ENCODE results near the gene CENPA. TPM values are rescaled to one million over a fixed set of nuclear protein-coding genes. Genes with fewer than 3 reads are reported as not detected.
A peak's percentile ranks its signal among the peaks of the same experiment; 100 is the strongest.

CENPA gene
- polyA plus RNA-seq, 1 of the 3 experiments (the other 2 are of a cell fraction) = 19.5 TPM

GRCh38 chr2:26757873-26758789, 27.7 kb upstream of the CENPA start (continued):
- TF ChIP-seq ZBTB33 (IDR thresholded peaks at IDR 0.05; ENCODE audit: borderline replicate concordance, low read depth) = 0 out of 2 replicates have a peak, but pooled peaks have one; percentile 73
- TF ChIP-seq POLR2AphosphoS5 (IDR thresholded peaks at IDR 0.05; ENCODE audit: low read depth, low read length) = peak; percentile 71
- peak; percentile 94 for TF ChIP-seq FOSL2 (IDR thresholded peaks at IDR 0.05; ENCODE audit: borderline replicate concordance, low read depth)
- TF ChIP-seq RXRA (IDR thresholded peaks at IDR 0.05; ENCODE audit: borderline replicate concordance, low read depth) = peak; percentile 97
- TF ChIP-seq MXI1 (IDR thresholded peaks at IDR 0.05; ENCODE audit: low read depth, low read length) = no peak
- peak; percentile 50; the same call in 1 of the 2 replicates for TF ChIP-seq PBX3 (IDR thresholded peaks at IDR 0.05)
- TF ChIP-seq TEAD4 (IDR thresholded peaks at IDR 0.05; ENCODE audit: borderline replicate concordance, insufficient read depth) = peak; percentile 94
- peak; percentile 64; the same call in 1 of the 2 replicates for TF ChIP-seq MAX (IDR thresholded peaks at IDR 0.05; ENCODE audit: low read depth)
- peak; percentile 74 for TF ChIP-seq YY1 (IDR thresholded peaks at IDR 0.05; ENCODE audit: low read depth)
- no peak for TF ChIP-seq REST (IDR thresholded peaks at IDR 0.05; ENCODE audit: low read depth, low read length)
- no peak for TF ChIP-seq RAD21 (IDR thresholded peaks at IDR 0.05; ENCODE audit: low read length)
- TF ChIP-seq SMC3 (IDR thresholded peaks at IDR 0.05; ENCODE audit: low read depth, low read length) = no peak
- peak; percentile 49; the same call in 1 of the 2 replicates for TF ChIP-seq SIN3A (IDR thresholded peaks at IDR 0.05; ENCODE audit: borderline replicate concordance, low read depth, low read length)
- TF ChIP-seq ELF1 (IDR thresholded peaks at IDR 0.05) = peak; percentile 50
- TF ChIP-seq FOXM1 (IDR thresholded peaks at IDR 0.05; ENCODE audit: low read depth) = no peak
- TF ChIP-seq EP300 (IDR thresholded peaks at IDR 0.05; ENCODE audit: borderline replicate concordance in 1 of 2, low read depth in 1 of 2, low read length in 1 of 2) = peak in 1 of 2 experiments; percentile 83; a peak in 1 of 4 replicates
- TF ChIP-seq FOXJ3 (CRISPR knock-in tag; IDR thresholded peaks at IDR 0.05) = no peak

Measured in SK-N-SH (cell line).